ENCODE measurements around the gene GOLGA8M.
"Not testable (repeated sequence)": the region's sequence is repeated elsewhere in the genome, so short reads cannot be mapped to it uniquely, and the experiment has no call there.

Gene GOLGA8M

DNA sequence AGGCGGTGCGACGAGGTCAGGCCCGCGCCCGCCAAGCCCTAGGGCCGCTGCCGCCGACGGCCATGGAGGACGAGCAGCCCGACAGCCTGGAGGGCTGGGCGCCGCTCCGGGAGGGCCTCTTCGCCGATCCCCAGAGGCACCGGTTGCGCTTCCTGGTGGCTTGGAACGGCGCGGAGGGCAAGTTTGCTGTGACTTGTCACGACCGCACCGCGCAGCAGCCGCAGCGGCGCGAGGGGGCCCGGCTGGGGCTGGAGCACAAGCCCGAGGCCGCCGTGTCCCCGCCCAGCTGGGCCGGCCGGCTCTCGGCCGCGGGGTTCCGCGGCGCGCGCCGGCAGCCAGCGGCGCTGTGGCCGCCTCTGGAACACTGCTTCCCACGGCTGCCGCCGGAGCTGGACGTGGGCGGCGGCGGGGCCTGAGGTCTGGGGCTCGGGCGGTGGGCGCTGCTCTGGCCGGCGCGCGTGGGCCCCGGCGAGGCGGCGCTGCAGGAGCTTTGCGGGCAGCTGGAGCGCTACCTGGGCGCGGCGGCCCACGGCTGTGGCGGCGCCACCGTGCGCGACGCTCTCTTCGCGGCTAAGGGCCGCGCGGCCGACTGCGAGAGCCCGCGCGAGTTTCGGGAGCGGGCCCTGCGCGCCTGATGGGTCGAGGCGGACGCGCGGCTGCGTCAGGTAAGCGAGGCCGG is 25.4 kb upstream of the GOLGA8M start:
- H4K8ac ChIP-seq (ENCODE audit: low read depth, low read length); H2BK120ac ChIP-seq (ENCODE audit: insufficient read depth, low read length, poor library complexity); H3K36me3 ChIP-seq (ENCODE audit: control insufficient read depth in 1 of 2, insufficient read depth in 2 of 2, low read length in 2 of 2); H2AK5ac ChIP-seq (ENCODE audit: low read length); H2BK5ac ChIP-seq (ENCODE audit: low read depth, low read length, poor library complexity); H3K14ac ChIP-seq (ENCODE audit: low read length); H3K4ac ChIP-seq (ENCODE audit: low read depth, low read length); H3K27me3 ChIP-seq (ENCODE audit: insufficient read depth, low read length); H3K79me1 ChIP-seq (ENCODE audit: low read length); H3K9ac ChIP-seq (ENCODE audit: low read length); H3K79me2 ChIP-seq (ENCODE audit: control insufficient read depth, insufficient read depth, low read length, poor library complexity); H3K9me3 ChIP-seq (ENCODE audit: insufficient read depth, low read depth, low read length); H3K4me1 ChIP-seq (ENCODE audit: control insufficient read depth in 1 of 2, insufficient read depth in 2 of 2, low read length in 2 of 2); H4K12ac ChIP-seq (ENCODE audit: low read depth, low read length); H3K18ac ChIP-seq (ENCODE audit: low read length); H2AFZ ChIP-seq (ENCODE audit: insufficient read depth, low read length, poor library complexity); H3K23ac ChIP-seq (ENCODE audit: low read length); H4K91ac ChIP-seq (ENCODE audit: low read depth, low read length); H2BK12ac ChIP-seq (ENCODE audit: low read length); H3K27ac ChIP-seq (ENCODE audit: low read depth, low read length): not testable (repeated sequence)
- peak overlapping the region; percentile 77 for H3K4me2 ChIP-seq (ENCODE audit: low read length)
- no CpG with 5 or more reads among the region's 101 CpGs for WGBS (ENCODE audit: extremely low coverage, insufficient coverage, insufficient read length)
- DNase-seq: peak in 1 of 2 donors; percentile 43
- H3K4me3 ChIP-seq (ENCODE audit: low read depth, low read length): peak overlapping the region; percentile 71

- H2AK5ac ChIP-seq (ENCODE audit: low read length); H3K9ac ChIP-seq (ENCODE audit: low read length); H2AFZ ChIP-seq (ENCODE audit: insufficient read depth, low read length, poor library complexity); H3K4me1 ChIP-seq (ENCODE audit: control insufficient read depth in 1 of 2, insufficient read depth in 2 of 2, low read length in 2 of 2); H3K14ac ChIP-seq (ENCODE audit: low read length); H3K4me2 ChIP-seq (ENCODE audit: low read length); H3K79me2 ChIP-seq (ENCODE audit: control insufficient read depth, insufficient read depth, low read length, poor library complexity); H2BK5ac ChIP-seq (ENCODE audit: low read depth, low read length, poor library complexity); H3K27ac ChIP-seq (ENCODE audit: low read depth, low read length); H2BK120ac ChIP-seq (ENCODE audit: insufficient read depth, low read length, poor library complexity); H3K79me1 ChIP-seq (ENCODE audit: low read length); H3K27me3 ChIP-seq (ENCODE audit: insufficient read depth, low read length); H4K12ac ChIP-seq (ENCODE audit: low read depth, low read length); H4K8ac ChIP-seq (ENCODE audit: low read depth, low read length); H3K18ac ChIP-seq (ENCODE audit: low read length); H3K4ac ChIP-seq (ENCODE audit: low read depth, low read length); H3K36me3 ChIP-seq (ENCODE audit: control insufficient read depth in 1 of 2, insufficient read depth in 2 of 2, low read length in 2 of 2); H4K91ac ChIP-seq (ENCODE audit: low read depth, low read length); H2BK12ac ChIP-seq (ENCODE audit: low read length); H3K23ac ChIP-seq (ENCODE audit: low read length); H3K9me3 ChIP-seq (ENCODE audit: insufficient read depth, low read depth, low read length); H3K4me3 ChIP-seq (ENCODE audit: low read depth, low read length): not testable (repeated sequence)
- peak in 1 of 2 donors; percentile 0 for DNase-seq
- WGBS (ENCODE audit: extremely low coverage, insufficient coverage, insufficient read length): no CpG with 5 or more reads among the region's 2 CpGs
Measured at GRCh38 chr15:28728061-28728460, 15.8 kb upstream of the GOLGA8M start.

GRCh38 chr15:28727026-28727425 is 14.8 kb upstream of the GOLGA8M start:
- not testable (repeated sequence) for H3K9me3 ChIP-seq (ENCODE audit: insufficient read depth, low read depth, low read length); H3K79me2 ChIP-seq (ENCODE audit: control insufficient read depth, insufficient read depth, low read length, poor library complexity); H3K27ac ChIP-seq (ENCODE audit: low read depth, low read length); DNase-seq; H4K91ac ChIP-seq (ENCODE audit: low read depth, low read length); H2BK5ac ChIP-seq (ENCODE audit: low read depth, low read length, poor library complexity); H4K12ac ChIP-seq (ENCODE audit: low read depth, low read length); H3K14ac ChIP-seq (ENCODE audit: low read length); H2BK120ac ChIP-seq (ENCODE audit: insufficient read depth, low read length, poor library complexity); H3K36me3 ChIP-seq (ENCODE audit: control insufficient read depth in 1 of 2, insufficient read depth in 2 of 2, low read length in 2 of 2); H3K4ac ChIP-seq (ENCODE audit: low read depth, low read length); H3K4me1 ChIP-seq (ENCODE audit: control insufficient read depth in 1 of 2, insufficient read depth in 2 of 2, low read length in 2 of 2); H3K9ac ChIP-seq (ENCODE audit: low read length); H2BK12ac ChIP-seq (ENCODE audit: low read length); H3K27me3 ChIP-seq (ENCODE audit: insufficient read depth, low read length); H3K18ac ChIP-seq (ENCODE audit: low read length); H3K23ac ChIP-seq (ENCODE audit: low read length); H3K4me2 ChIP-seq (ENCODE audit: low read length); H2AK5ac ChIP-seq (ENCODE audit: low read length); H3K4me3 ChIP-seq (ENCODE audit: low read depth, low read length); H4K8ac ChIP-seq (ENCODE audit: low read depth, low read length); H3K79me1 ChIP-seq (ENCODE audit: low read length); H2AFZ ChIP-seq (ENCODE audit: insufficient read depth, low read length, poor library complexity)
- no CpG with 5 or more reads among the region's 14 CpGs for WGBS (ENCODE audit: extremely low coverage, insufficient coverage, insufficient read length)

GRCh38 chr15:28726102-28726501 is 13.9 kb upstream of the GOLGA8M start:
- H3K9me3 ChIP-seq (ENCODE audit: insufficient read depth, low read depth, low read length): no peaks in the 10 kb centered on the region
- no peaks in the 10 kb centered on the region for H3K79me1 ChIP-seq (ENCODE audit: low read length)

More at GRCh38 chr15:28726102-28726501, 13.9 kb upstream of the GOLGA8M start:
- Histone ChIP-seq H3K27me3 (ENCODE audit: insufficient read depth, low read length) (no peaks in the 10 kb centered on the region), H3K23ac (ENCODE audit: low read length) (no peak overlapping the region), H2BK120ac (ENCODE audit: insufficient read depth, low read length, poor library complexity) (no peak overlapping the region), H3K4me1 (ENCODE audit: control insufficient read depth in 1 of 2, insufficient read depth in 2 of 2, low read length in 2 of 2) (no peaks in the 10 kb centered on the region), H2BK5ac (ENCODE audit: low read depth, low read length, poor library complexity) (no peak overlapping the region), H3K14ac (ENCODE audit: low read length) (no peak overlapping the region), H3K18ac (ENCODE audit: low read length) (no peak overlapping the region), H3K4ac (ENCODE audit: low read depth, low read length) (no peak overlapping the region), H4K8ac (ENCODE audit: low read depth, low read length) (no peak overlapping the region), H3K79me2 (ENCODE audit: control insufficient read depth, insufficient read depth, low read length, poor library complexity) (no peaks in the 10 kb centered on the region), H3K4me2 (ENCODE audit: low read length) (no peak overlapping the region), H2AK5ac (ENCODE audit: low read length) (no peak overlapping the region), H2BK12ac (ENCODE audit: low read length) (no peak overlapping the region), H3K9ac (ENCODE audit: low read length) (no peak overlapping the region), H3K36me3 (ENCODE audit: control insufficient read depth in 1 of 2, insufficient read depth in 2 of 2, low read length in 2 of 2) (no peaks in the 10 kb centered on the region), H3K27ac (ENCODE audit: low read depth, low read length) (no peak overlapping the region), H4K12ac (ENCODE audit: low read depth, low read length) (no peak overlapping the region), H3K4me3 (ENCODE audit: low read depth, low read length) (no peak overlapping the region), H4K91ac (ENCODE audit: low read depth, low read length) (no peak overlapping the region), H2AFZ (ENCODE audit: insufficient read depth, low read length, poor library complexity) (no peak overlapping the region)
- WGBS (ENCODE audit: extremely low coverage, insufficient coverage, insufficient read length): no CpG with 5 or more reads among the region's 17 CpGs
- no peak for DNase-seq

All from trophoblast cell (in vitro differentiated cells and primary cell).